HEK293 (cell line): ENCODE data around the gene CHIA.

Source experiments
- CTCF ChIA-PET: fragments of 350-600 bp; formaldehyde crosslinking; extraction: SDS; loops from one replicate; lab custom pipeline; 2021; ENCODE audit warnings: antibody characterized with exemption; lab: Yijun Ruan, JAX
- POLR2A ChIA-PET: fragments of 300-600 bp; formaldehyde crosslinking; extraction: SDS; loops from one replicate; lab custom pipeline; 2020; ENCODE audit warnings: antibody characterized with exemption, inconsistent platforms; lab: Yijun Ruan, JAX
- H3K27ac ChIP-seq: fragments of 200-500 bp; sonication (Bioruptor generic); 2 replicates; pipeline ENCODE4 v1.5.1; 2014; ENCODE audit warnings: low read depth, low read length, control low read depth, inconsistent platforms; ENCODE audit errors: extremely low read depth
- H3K36me3 ChIP-seq, 2 experiments: fragments of 200-500 bp in 1 of 2; sonication (Bioruptor generic) in 1 of 2; 1 replicate in 1 of 2; 2 replicates in 1 of 2; pipeline ENCODE4 v1.5.1; 2014 to 2017; ENCODE audit warnings: inconsistent platforms in 2 of 2, low read length in 2 of 2; ENCODE audit not compliant: control insufficient read depth in 2 of 2, insufficient read depth in 1 of 2
- H3K4me1 ChIP-seq: fragments of 200-500 bp; sonication (Bioruptor generic); 2 replicates; pipeline ENCODE4 v1.5.1; 2014; ENCODE audit warnings: mild to moderate bottlenecking, low read length, inconsistent platforms; ENCODE audit not compliant: control insufficient read depth, insufficient read depth
- H3K4me3 ChIP-seq: 2 replicates; pipeline ENCODE4 v1.5.1; 2011; ENCODE audit warnings: low read depth, mild to moderate bottlenecking, control low read depth, low read length, moderate library complexity
- H3K9me3 ChIP-seq: fragments of 200-500 bp; sonication (Bioruptor generic); 2 replicates; pipeline ENCODE4 v1.5.1; 2014; ENCODE audit warnings: low read depth, low read length, inconsistent platforms; ENCODE audit not compliant: control insufficient read depth, insufficient read depth
- OSR2 ChIP-seq: fragments of 450-650 bp; formaldehyde crosslinking; IDR thresholded peaks from 2 replicates; pipeline ENCODE4 v1.5.1; 2016; ENCODE audit warnings: missing biosample characterization, missing genetic modification characterization
- SETDB1 ChIP-seq: IDR thresholded peaks from one replicate; pipeline ENCODE4 v1.6.1; 2017; ENCODE audit warnings: mild to moderate bottlenecking, low read length, moderate library complexity, mixed read lengths; ENCODE audit not compliant: insufficient read length
- TSHZ1 ChIP-seq: fragments of 450-650 bp; formaldehyde crosslinking; IDR thresholded peaks from 2 replicates; pipeline ENCODE4 v1.5.1; 2016; ENCODE audit warnings: missing biosample characterization, missing genetic modification characterization, borderline replicate concordance
- YY1 ChIP-seq: fragments of 450-650 bp; formaldehyde crosslinking; IDR thresholded peaks from 2 replicates; pipeline ENCODE4 v1.5.1; 2018; ENCODE audit warnings: missing biosample characterization, missing genetic modification characterization
- ZBTB20 ChIP-seq: fragments of 450-650 bp; formaldehyde crosslinking; IDR thresholded peaks from 2 replicates; pipeline ENCODE4 v1.5.1; 2016; ENCODE audit warnings: missing biosample characterization, missing genetic modification characterization
- ZBTB21 ChIP-seq: fragments of 450-650 bp; formaldehyde crosslinking; IDR thresholded peaks from 2 replicates; pipeline ENCODE4 v1.5.1; 2017; ENCODE audit warnings: missing biosample characterization, missing genetic modification characterization
- ZBTB48 ChIP-seq: fragments of 450-650 bp; formaldehyde crosslinking; IDR thresholded peaks from 2 replicates; pipeline ENCODE4 v1.5.1; 2016; ENCODE audit warnings: missing biosample characterization, missing genetic modification characterization
- ZFHX2 ChIP-seq: fragments of 450-650 bp; formaldehyde crosslinking; conservative IDR thresholded peaks from 2 replicates; pipeline ENCODE4 v1.5.1; 2016; ENCODE audit warnings: missing biosample characterization, missing genetic modification characterization
- ZFP37 ChIP-seq: fragments of 450-650 bp; formaldehyde crosslinking; IDR thresholded peaks from 2 replicates; pipeline ENCODE4 v1.5.1; 2016; ENCODE audit warnings: missing biosample characterization, missing genetic modification characterization
- ZNF18 ChIP-seq: fragments of 450-650 bp; formaldehyde crosslinking; IDR thresholded peaks from 2 replicates; pipeline ENCODE4 v1.5.1; 2016; ENCODE audit warnings: missing biosample characterization, missing genetic modification characterization
- ZNF2 ChIP-seq: fragments of 450-650 bp; formaldehyde crosslinking; IDR thresholded peaks from 2 replicates; pipeline ENCODE4 v1.5.1; 2016; ENCODE audit warnings: missing biosample characterization, missing genetic modification characterization
- ZNF221 ChIP-seq: fragments of 450-650 bp; formaldehyde crosslinking; IDR thresholded peaks from 2 replicates; pipeline ENCODE4 v1.5.1; 2017; ENCODE audit warnings: missing biosample characterization, missing genetic modification characterization, borderline replicate concordance
- ZNF223 ChIP-seq: fragments of 450-650 bp; formaldehyde crosslinking; IDR thresholded peaks from 2 replicates; pipeline ENCODE4 v1.5.1; 2016; ENCODE audit warnings: missing biosample characterization, missing genetic modification characterization
- ZNF335 ChIP-seq: fragments of 450-650 bp; formaldehyde crosslinking; conservative IDR thresholded peaks from 2 replicates; pipeline ENCODE4 v1.5.1; 2016; ENCODE audit warnings: missing biosample characterization, missing genetic modification characterization
- ZNF37A ChIP-seq: fragments of 450-650 bp; IDR thresholded peaks from 2 replicates; pipeline ENCODE4 v1.5.1; 2018; ENCODE audit warnings: missing biosample characterization, missing genetic modification characterization
- ZNF514 ChIP-seq: fragments of 450-650 bp; formaldehyde crosslinking; IDR thresholded peaks from 2 replicates; pipeline ENCODE4 v1.5.1; 2016; ENCODE audit warnings: missing biosample characterization, missing genetic modification characterization
- ZNF596 ChIP-seq: fragments of 450-650 bp; IDR thresholded peaks from 2 replicates; pipeline ENCODE4 v1.5.0; 2018; ENCODE audit warnings: missing biosample characterization, mild to moderate bottlenecking, missing genetic modification characterization, moderate library complexity
- ZNF747 ChIP-seq: fragments of 450-650 bp; formaldehyde crosslinking; IDR thresholded peaks from 2 replicates; pipeline ENCODE4 v1.5.1; 2016; ENCODE audit warnings: missing biosample characterization, missing genetic modification characterization
- TF ChIP-seq, protein P1 (sequence below): fragments of 450-650 bp; formaldehyde crosslinking; IDR thresholded peaks from 2 replicates; pipeline ENCODE4 v1.5.1; 2016; ENCODE audit warnings: missing biosample characterization, missing genetic modification characterization, low read depth
- TF ChIP-seq, protein P2 (sequence below): fragments of 450-650 bp; formaldehyde crosslinking; IDR thresholded peaks from 2 replicates; pipeline ENCODE4 v1.5.1; 2017; ENCODE audit warnings: missing biosample characterization, missing genetic modification characterization
- TF ChIP-seq, protein P3 (sequence below): fragments of 450-650 bp; formaldehyde crosslinking; IDR thresholded peaks from 2 replicates; pipeline ENCODE4 v1.5.1; 2016; ENCODE audit warnings: missing biosample characterization, missing genetic modification characterization
- TF ChIP-seq, protein P4 (sequence below): fragments of 450-650 bp; formaldehyde crosslinking; IDR thresholded peaks from 2 replicates; pipeline ENCODE4 v1.5.1; 2016; ENCODE audit warnings: missing biosample characterization, missing genetic modification characterization

CHIA gene

DNA sequence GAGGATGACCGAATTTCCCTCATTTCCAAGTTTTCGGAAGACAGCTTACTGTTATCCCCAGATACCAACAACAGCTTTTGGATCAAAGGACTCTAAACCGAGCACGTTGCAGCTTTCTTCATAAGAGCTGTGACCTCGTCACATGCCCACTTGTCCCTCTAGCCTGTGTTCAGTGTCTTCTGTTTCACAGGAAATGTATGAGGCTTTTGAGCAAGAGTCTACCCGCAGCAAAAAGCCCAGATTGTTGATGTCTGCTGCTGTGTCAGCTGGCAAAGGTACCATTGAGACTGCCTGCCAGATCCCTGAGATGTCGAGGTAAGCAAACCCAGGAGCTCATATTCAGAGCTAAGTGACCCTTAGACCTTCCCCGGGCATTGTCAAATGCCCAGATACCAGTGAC, 39.1 kb upstream of the CHIA start (continued):
- TF ChIP-seq, protein P1, sequence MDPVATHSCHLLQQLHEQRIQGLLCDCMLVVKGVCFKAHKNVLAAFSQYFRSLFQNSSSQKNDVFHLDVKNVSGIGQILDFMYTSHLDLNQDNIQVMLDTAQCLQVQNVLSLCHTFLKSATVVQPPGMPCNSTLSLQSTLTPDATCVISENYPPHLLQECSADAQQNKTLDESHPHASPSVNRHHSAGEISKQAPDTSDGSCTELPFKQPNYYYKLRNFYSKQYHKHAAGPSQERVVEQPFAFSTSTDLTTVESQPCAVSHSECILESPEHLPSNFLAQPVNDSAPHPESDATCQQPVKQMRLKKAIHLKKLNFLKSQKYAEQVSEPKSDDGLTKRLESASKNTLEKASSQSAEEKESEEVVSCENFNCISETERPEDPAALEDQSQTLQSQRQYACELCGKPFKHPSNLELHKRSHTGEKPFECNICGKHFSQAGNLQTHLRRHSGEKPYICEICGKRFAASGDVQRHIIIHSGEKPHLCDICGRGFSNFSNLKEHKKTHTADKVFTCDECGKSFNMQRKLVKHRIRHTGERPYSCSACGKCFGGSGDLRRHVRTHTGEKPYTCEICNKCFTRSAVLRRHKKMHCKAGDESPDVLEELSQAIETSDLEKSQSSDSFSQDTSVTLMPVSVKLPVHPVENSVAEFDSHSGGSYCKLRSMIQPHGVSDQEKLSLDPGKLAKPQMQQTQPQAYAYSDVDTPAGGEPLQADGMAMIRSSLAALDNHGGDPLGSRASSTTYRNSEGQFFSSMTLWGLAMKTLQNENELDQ (tag by site-specific recombination), result no peak
- TF ChIP-seq, protein P2, sequence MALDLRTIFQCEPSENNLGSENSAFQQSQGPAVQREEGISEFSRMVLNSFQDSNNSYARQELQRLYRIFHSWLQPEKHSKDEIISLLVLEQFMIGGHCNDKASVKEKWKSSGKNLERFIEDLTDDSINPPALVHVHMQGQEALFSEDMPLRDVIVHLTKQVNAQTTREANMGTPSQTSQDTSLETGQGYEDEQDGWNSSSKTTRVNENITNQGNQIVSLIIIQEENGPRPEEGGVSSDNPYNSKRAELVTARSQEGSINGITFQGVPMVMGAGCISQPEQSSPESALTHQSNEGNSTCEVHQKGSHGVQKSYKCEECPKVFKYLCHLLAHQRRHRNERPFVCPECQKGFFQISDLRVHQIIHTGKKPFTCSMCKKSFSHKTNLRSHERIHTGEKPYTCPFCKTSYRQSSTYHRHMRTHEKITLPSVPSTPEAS (tag by site-specific recombination), result no peak
- TF ChIP-seq ZBTB48 (no peak), ZNF514 (no peak)
- TF ChIP-seq, protein P3, sequence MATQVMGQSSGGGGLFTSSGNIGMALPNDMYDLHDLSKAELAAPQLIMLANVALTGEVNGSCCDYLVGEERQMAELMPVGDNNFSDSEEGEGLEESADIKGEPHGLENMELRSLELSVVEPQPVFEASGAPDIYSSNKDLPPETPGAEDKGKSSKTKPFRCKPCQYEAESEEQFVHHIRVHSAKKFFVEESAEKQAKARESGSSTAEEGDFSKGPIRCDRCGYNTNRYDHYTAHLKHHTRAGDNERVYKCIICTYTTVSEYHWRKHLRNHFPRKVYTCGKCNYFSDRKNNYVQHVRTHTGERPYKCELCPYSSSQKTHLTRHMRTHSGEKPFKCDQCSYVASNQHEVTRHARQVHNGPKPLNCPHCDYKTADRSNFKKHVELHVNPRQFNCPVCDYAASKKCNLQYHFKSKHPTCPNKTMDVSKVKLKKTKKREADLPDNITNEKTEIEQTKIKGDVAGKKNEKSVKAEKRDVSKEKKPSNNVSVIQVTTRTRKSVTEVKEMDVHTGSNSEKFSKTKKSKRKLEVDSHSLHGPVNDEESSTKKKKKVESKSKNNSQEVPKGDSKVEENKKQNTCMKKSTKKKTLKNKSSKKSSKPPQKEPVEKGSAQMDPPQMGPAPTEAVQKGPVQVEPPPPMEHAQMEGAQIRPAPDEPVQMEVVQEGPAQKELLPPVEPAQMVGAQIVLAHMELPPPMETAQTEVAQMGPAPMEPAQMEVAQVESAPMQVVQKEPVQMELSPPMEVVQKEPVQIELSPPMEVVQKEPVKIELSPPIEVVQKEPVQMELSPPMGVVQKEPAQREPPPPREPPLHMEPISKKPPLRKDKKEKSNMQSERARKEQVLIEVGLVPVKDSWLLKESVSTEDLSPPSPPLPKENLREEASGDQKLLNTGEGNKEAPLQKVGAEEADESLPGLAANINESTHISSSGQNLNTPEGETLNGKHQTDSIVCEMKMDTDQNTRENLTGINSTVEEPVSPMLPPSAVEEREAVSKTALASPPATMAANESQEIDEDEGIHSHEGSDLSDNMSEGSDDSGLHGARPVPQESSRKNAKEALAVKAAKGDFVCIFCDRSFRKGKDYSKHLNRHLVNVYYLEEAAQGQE (tag by site-specific recombination), result no peak

GRCh38 chr1:111252786-111253185, 37.9 kb upstream of the CHIA start:
- Histone ChIP-seq H3K27ac (no peak overlapping the region), H3K36me3 (no peaks in the 10 kb centered on the region), H3K4me1 (no peaks in the 10 kb centered on the region), H3K9me3 (no peaks in the 10 kb centered on the region), H3K4me3 (no peak overlapping the region)
- no peak for TF ChIP-seq YY1
- no peak for TF ChIP-seq ZNF223 (tag by site-specific recombination)
- no peak for TF ChIP-seq TSHZ1
- no peak for TF ChIP-seq ZFHX2 (tag by site-specific recombination)
- no peak for TF ChIP-seq OSR2 (tag by site-specific recombination)
- no peak for TF ChIP-seq ZNF2 (tag by site-specific recombination)
- TF ChIP-seq ZNF37A (tag by site-specific recombination), result no peak
- no peak for TF ChIP-seq ZNF335 (tag by site-specific recombination)
- TF ChIP-seq ZNF221 (tag by site-specific recombination), result no peak
- TF ChIP-seq SETDB1, result no peak
- TF ChIP-seq ZFP37 (tag by site-specific recombination), result no peak
- TF ChIP-seq ZBTB20, result no peak
- TF ChIP-seq, protein P4, sequence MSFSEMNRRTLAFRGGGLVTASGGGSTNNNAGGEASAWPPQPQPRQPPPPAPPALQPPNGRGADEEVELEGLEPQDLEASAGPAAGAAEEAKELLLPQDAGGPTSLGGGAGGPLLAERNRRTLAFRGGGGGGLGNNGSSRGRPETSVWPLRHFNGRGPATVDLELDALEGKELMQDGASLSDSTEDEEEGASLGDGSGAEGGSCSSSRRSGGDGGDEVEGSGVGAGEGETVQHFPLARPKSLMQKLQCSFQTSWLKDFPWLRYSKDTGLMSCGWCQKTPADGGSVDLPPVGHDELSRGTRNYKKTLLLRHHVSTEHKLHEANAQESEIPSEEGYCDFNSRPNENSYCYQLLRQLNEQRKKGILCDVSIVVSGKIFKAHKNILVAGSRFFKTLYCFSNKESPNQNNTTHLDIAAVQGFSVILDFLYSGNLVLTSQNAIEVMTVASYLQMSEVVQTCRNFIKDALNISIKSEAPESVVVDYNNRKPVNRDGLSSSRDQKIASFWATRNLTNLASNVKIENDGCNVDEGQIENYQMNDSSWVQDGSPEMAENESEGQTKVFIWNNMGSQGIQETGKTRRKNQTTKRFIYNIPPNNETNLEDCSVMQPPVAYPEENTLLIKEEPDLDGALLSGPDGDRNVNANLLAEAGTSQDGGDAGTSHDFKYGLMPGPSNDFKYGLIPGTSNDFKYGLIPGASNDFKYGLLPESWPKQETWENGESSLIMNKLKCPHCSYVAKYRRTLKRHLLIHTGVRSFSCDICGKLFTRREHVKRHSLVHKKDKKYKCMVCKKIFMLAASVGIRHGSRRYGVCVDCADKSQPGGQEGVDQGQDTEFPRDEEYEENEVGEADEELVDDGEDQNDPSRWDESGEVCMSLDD, result no peak
- TF ChIP-seq ZBTB21 (tag by site-specific recombination), result no peak
- no peak for TF ChIP-seq ZNF747 (tag by site-specific recombination)
- TF ChIP-seq ZNF18, result no peak
- no peak for TF ChIP-seq ZNF596
- POLR2A ChIA-PET, result no interaction called here
- CTCF ChIA-PET, result interaction anchor here (0.6 to 1.1 kb wide), 2 partner anchors 29 to 222 kb away, joined by 3 to 4 read pairs; no protein-coding TSS in a partner anchor
